Hepatocyte (in vitro differentiated cells): Measurements from ENCODE around the gene FBXW5.

Experiments used
- CTCF ChIP-seq: fragments of 200-600 bp; sonication (generic); IDR thresholded peaks from 2 replicates; pipeline ENCODE4 v1.5.1; 2016; ENCODE audit warnings: antibody characterized with exemption, mild to moderate bottlenecking; ENCODE audit not compliant: poor library complexity
- EZH2 ChIP-seq: fragments of 200-600 bp; sonication (generic); IDR thresholded peaks from 2 replicates; pipeline ENCODE4 v1.6.1; 2016; ENCODE audit warnings: antibody characterized with exemption, mild to moderate bottlenecking, borderline replicate concordance
- EZH2phosphoT487 ChIP-seq: fragments of 200-600 bp; sonication (generic); IDR thresholded peaks from one replicate; pipeline ENCODE4 v1.6.1; 2018; ENCODE audit warnings: antibody characterized with exemption, mild to moderate bottlenecking, low read depth, moderate library complexity; ENCODE audit not compliant: unreplicated experiment, severe bottlenecking

DNA sequence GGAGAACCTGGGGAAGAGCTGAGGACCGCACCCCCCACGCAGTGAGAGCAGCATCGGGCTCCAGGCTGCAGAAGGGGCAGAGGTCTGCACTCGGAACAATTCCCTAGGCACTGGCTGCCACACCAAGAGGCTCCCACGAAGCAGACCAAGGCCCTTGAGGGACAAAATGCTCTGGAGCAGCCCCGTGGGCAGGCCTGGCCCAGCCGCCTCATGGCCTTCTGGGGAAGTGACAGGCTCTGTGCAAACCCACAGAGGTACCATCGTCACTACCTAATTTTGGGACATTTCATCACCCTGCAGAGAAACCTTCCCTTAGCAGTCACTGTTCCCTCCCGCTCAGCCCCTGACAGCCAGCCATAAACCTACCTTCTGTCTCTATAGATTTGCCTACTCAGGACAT, 15.9 kb downstream of the FBXW5 start:
- TF ChIP-seq EZH2 (no peak), CTCF (no peak), EZH2phosphoT487 (no peak)
